GM03348 (cell line): ENCODE results near the gene CRYBA4.

Source experiments
- DNase-seq: peaks from one replicate; pipeline ENCODE4 v3.0.0; 2012; ENCODE audit warnings: low spot score

The CRYBA4 gene

DNA sequence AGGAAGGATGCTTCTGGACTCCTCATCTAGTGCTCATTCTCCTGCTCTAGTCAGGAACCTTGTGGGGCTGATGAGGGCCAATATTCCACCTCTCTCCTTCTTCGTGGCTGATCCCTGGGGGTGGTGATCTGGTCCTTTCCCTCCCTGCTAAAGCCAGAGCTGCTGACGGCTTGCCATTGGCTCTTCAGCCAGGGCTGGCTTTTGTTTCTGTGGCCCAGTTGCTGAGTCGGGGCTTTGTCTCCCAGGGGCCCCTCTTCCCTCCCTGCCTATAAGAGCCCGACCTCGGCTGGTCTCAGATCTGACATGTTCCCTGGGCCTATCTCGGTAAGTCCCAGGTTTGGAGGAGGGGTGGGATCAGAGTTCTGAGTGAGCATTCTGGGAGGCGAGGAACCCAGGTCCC is at the start of gene CRYBA4:
TSS of gene CRYBA4 (plus strand) at position 301 of the 400 bp plus-strand sequence. CDS start 634 bp downstream, outside the sequence.
- no peak for DNase-seq

DNA sequence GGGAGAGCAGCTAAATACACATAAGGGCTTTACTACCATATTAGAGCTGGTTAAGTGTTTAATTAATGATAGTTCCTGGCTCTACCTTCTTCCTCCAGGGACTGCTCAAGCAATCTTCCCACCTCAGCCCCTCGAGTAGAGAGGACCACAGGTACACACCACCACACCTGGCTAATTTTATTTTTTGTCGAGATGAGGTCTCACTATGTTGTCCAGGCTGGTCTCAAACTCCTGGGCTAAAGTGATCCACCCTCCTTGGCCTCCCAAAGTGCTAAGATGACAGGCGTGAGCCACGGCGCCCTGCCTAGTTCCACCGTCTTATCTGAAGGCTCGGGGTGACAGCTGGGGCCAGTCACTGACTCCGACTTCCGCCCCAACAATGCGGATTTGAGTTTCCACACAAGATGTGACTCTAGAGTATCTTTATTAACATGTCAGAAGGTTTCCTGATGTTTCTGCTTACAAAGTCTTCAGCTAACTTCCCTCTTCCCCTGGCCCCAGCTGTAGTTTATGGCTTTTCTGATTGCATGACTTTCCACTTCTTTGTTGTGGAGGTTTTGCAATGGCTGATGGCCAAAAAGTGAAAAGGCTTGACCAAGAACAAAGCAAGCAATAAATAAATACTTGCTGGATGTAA is 48.6 kb upstream of the CRYBA4 start:
- DNase-seq, result no peak

DNA sequence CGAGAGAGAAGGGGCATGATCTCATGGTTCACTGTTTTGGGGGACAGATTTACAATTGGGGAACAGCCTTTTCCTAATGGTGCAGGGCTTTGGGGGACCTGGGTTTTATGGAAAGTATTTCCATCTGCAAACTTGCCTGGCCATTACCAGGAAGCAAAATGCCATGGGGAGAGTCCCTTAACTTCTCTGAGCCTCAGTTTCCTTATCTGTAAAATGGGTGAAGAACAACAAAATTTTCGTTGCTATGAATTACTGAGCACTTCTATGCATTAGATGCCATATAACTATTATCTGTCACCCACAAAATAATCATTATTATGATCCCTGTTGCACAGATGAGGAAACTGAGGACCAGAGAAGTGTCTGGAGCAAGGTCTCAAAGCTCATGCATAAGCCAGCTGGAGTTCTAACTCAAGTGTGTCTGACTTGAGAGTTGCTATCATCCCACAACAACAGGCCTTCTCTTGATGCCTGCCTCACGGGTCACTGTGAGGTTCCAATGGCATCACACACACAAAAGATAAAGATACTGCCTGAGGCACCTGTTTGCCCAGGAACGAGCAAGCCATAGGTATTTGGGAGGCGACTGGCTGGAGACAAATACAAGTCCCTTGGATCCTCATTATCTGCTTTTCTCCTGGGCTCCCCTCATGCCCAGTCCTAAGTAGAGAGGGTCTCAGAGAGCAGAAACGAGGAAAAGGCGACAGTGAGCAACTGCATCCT is 47.6 kb upstream of the CRYBA4 start:
- no peak for DNase-seq

DNA sequence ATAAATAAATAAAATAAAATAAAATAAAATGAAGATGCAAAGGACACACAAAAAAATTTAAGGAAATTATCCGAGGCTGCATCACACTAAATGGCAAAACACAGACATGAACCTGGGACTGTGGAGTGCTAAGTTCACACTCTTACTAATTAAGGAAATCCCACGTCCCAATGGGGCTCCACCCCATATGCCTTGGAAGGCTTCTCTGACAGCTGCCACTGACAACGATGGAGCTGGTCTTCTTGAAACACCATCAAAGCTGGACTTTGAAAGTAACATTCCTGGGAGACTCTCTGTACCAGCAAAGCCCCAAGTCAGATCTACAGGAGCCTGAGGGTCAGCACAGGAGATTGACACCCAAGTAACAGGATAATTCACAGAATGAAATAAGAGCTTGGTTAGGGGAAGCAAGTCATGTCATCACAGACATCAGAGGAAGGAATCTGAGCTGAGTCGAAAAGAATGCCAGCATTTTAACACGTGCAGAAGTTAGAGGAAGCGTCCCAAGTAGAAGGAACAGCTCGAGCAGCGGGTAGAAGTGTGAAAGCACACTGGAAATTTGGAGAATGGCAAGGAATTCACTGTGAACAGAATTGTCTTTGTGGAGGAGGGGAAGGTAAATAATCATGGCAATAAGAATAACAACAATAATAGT is 45.6 kb upstream of the CRYBA4 start:
- peak; percentile 33 for DNase-seq

DNA sequence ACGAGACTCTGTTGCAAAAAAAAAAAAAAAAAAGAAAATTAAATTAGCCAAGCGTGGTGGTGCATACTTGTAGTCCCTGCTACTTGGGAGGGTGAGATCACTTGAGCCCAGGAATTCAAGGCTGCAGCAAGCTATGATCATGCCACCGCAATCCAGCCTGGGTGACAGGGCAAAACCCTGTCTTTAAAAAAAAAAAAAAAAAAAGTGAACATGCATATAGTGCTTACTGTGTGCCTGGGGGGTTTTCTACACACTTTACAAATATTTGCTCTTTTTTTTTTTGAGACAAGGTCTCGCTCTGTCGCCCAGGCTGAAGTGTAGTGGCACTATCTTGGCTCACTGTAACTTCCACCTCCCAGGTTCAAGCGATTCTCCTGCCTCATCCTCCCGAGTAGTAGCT is 44.7 kb upstream of the CRYBA4 start:
- DNase-seq, result no peak

GRCh38 chr22:26579331-26579886 is 42.4 kb upstream of the CRYBA4 start:
- DNase-seq, result no peak

DNA sequence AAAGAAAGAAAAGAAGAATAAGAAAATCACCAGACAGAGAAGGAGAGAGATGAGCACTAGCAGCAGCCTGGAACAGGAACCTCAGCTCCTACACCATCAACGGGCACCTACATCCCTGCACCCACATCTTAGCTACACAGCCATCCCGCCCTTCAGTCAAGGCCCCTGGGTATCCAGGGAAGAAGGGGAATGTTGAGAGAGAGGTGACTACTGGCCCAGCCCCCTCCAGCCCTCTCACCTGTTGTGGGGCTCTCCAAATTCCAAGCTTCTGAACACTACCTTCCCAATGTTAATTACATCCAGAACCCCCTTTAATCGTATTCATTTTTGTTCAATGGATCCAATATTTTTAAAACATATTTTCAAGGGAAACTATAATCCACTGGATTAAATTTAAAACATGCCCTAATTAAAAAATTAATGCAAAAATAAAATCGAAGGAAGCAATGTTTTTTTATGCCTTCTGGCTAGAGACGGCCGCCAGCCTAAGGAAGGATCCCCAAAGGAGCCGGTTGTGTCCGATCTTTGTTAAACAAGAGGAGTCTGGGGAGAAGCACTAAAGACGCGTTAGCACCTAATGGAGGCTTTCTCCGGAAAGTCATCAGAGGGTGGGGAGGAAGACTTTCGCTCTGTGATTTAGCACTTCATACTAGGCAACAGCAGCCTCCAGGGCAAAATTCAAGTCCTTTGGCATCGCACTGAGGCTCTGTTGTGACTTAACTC is 41.4 kb upstream of the CRYBA4 start:
- DNase-seq, result no peak

DNA sequence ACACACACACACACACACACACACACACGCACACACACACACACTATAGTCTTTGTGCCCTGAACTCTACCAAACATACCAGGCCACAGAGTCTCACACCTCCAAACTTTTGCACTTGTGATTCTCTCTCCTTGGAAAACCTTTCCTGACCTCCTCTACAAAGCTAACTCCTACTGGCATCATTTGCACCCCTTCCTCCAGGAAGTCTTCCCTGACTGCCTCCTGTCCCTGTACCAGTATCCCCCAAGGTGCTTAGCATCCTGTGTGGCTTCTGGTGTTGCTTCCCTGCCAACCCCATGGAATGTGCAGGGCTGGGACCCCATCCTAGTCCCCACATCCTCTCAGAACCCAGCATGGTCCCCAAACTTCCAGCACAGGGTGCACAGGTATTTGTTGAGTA is 40.7 kb upstream of the CRYBA4 start:
- DNase-seq, result no peak

DNA sequence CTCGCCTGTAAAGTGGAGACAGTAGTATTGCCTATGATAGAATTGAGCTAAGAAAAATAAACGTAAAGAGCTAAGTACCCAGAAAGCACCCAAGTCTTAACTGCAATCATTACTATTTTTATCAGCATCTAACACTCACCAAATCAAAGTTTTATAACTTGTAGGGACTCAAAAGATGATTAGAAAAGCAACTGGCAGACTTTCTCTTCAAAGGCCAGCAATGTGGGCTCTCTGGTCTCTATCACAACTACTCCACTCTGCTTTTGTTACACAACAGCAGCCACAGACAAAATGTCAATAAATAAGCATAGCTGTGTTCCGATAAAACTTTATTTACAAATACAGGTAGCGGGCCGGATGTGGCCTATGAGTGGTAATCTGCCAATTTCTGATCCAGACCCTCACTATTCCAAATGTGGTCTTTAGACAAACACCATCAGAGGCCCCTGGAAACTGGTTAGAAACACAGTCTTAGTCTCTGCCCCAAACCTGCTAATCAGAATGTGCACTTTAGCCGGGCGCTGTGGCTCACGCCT is 40.1 kb upstream of the CRYBA4 start:
- no peak for DNase-seq

DNA sequence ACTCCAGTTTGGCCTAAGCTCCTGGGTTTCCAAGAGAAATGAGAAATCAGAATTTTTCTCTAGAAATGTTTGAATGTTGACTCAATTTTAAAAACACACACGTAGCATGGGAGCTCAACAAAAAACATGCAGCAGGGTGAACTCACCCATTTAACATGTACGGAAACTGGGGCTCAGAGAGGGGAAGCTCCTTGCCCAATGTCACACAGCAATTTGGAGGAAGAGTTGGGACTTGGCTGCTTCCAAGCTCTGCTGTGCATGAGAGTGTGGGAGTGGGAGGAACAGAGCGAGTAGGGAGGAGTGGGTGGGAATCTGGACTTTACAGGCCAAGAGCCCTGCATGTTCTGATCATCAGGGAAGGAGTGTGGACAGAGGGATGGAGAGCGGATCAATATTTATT is 37.8 kb upstream of the CRYBA4 start:
- no peak for DNase-seq

DNA sequence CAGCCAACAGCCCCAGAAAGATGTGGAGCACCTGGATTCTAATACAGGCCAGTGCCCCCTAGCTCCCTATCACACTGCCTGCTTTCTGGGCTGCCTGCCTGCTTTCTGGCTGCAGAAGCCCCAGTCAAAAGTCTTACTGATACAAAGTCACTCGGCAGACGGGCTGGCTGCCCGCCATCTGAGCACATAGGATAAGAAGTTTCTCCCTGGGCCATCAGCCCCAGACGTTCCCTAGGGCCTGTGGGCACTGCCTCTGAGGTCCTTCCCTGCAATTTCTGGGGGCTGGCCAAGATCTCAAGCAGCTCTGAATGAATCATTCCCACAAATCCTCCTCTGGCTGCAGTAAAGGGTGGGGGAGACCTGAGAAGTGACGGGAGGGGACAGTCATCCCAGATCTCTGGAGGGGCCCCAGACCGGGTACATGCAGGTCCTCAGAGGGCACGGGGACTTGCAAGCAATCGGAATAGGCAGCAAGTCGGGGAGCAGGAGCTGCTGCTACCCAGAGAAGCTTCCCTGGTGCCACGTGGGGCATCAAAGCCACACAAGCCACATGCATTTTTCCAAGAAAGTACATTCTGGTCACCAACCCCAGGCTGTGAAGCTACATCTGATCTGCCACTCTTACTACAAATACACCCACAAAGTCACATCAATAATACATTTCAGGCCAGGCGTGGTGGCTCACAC is 36.5 kb upstream of the CRYBA4 start:
- peak; percentile 76 for DNase-seq

GRCh38 chr22:26586556-26587325 is 35.0 kb upstream of the CRYBA4 start:
- no peak for DNase-seq

DNA sequence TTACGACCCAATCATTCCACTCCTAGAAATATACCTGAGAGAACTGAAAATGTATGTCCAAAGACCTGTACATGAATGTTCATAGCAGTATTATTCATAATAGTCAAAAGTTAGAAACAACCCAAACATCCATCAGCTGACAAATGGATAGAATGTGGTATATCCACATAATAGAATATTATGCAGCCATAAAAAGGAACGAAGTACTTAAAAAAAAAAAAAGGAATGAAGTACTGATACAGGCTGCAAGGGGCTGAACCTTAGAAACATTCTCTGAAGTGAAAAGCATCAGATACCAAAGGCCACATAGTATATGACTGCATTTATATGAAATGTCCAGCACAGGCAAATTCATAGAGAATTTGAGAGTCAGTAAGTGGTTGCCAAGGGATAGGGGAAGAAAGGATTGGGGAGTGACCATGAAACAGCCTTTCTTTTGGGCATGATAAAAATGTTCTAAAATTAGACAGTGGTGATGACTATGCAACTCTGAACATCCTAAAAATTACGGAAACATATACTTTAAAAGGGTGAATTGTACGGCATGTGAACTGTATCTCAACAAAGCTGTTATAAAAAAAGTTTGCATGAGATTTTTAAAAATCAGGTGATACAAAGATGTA is 33.7 kb upstream of the CRYBA4 start:
- no peak for DNase-seq

DNA sequence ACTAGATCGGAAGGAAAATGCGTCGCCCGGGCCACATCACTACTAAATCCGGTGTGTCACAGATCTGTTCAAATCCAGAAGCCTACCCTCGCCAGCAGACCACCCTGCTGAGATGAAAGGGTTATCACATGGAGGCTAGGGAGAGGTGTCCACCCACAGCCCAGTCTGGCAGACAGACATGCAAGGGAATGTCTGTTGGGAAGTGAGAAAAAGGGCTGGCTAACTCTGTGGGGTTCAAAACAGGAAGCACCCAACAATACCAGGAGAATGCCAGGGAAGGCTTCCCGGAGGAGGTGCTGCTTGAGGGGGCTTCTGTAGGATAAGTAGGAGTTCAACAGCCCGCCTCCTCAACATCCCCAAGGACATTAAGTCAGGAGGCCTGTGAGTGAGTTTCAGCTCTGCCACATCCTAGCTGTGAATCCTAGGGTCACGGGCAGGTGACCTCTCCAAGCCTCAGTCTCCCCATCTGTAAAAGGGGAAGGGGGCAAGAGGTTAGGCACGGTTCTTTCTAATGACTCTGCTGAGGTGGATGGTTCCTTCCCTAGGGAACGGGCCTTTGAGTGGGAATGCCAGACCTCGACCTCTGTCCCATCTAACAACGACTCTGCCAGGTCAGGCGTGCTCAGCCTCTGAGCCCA is 32.9 kb upstream of the CRYBA4 start:
- DNase-seq, result no peak

DNA sequence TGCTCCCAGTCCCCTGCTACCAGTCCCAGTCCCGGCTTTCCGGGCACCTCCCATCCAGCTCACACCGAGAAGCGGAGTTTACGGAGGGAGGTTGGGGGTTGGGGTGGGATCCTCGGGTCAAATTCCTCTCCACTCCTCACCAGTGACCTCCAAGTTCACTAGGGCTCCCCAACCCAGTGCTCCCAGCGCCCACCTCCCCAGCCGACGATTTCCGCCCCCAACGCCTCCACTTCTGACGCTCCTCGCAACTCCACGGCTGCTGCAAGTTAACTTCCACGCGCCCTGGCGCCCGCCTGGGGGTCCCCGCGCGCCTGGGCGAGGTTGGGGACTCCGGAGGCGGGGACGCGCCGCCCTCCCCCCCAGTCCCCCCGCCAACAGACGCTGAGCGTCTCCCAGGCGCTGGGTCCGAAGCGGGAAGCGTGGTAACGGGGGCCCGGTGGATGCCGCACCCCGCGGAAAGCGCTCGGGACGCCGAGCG is 32.4 kb upstream of the CRYBA4 start:
- peak; percentile 58 for DNase-seq

GRCh38 chr22:26589845-26590736 is 31.7 kb upstream of the CRYBA4 start, which contains the start of gene TPST2:
Gene TPST2, minus strand, starts transcription at chr22:26590132. Its CDS starts 48,502 bp downstream, at chr22:26541630.
- peak; percentile 98 for DNase-seq

DNA sequence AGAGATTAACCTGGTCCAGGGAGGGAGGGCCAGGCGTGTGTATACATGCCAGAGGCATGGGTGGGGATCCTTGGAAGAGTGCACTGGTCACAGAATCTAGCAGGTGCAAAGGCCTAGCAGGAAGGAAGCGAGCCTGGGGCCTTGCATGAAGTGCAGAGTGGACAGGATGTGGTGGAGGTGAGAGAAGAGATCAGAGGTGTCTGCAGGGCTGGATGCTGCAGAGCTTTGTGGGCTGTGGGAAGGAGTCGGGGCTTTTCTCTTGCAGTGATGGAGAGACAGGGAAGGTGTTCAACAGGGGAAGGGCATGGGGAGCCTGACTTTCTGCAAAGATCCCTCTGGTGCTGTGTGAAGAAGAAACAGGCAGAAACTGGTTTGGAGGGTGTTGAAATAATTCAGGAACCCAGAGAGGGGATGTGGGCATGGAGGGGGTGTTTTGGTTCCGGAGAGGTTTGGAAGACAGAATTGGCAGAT is 29.3 kb upstream of the CRYBA4 start:
- DNase-seq, result no peak

DNA sequence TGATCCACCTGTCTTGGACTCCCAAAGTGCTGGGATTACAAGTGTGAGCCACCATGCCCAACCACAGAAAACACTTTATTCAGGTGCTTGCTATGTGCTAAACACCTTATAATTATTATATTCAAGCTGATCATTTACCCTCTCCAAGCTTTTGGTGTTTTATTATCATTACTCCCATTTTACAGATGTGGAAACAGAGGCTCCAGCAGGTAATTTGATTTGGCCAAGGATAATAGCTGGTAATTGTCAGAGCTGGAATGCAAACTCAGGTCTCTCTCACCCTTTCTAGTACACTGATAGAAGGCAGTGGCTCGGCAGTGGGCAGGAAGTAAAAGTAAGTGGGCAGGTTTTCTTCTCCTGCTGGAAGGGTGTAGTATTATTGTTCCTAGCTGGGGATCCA is 28.0 kb upstream of the CRYBA4 start:
- no peak for DNase-seq
